ENCODE data around the gene IFIT1.
"Not testable (repeated sequence)": the region's sequence is repeated elsewhere in the genome, so short reads cannot be mapped to it uniquely, and the experiment has no call there.

IFIT1 gene

DNA sequence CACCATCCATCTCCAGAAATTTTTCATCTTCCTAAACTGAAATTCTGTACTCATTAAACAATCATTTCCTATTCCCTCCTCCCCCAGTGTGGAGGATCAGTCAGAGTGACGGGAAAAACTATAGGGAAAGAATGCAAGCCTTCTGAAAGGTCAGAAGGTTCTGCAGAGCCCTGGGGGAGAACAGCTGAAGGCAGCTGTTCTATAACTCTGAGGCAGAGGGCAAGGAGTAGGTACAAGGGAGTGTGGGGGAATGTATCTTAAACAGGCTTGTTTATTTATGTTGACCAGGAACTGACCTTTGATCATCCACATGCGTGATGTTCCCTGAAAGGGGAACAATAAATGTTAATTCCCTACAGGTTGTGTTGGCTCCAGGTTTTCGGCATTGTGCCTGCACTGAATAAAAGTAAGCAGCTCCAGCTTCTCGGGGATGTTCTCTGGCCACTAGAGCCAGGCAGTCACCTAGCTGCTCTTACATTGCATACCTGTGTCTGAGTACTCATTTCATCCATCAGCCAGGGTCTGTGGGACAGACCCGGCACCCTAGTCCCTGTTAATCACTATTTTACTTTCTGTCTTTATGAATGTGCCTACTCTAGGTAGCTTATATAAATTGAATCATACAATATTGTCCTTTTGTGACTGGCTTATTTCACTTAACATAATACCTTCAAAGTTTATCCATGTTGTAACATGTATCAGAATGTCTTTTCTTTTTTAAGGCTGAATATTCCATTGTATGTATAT lies 5.8 kb downstream of the IFIT1 start:
- no peak for DNase-seq (ENCODE audit: low read depth in 2 of 2)

- no peak for DNase-seq (ENCODE audit: low read depth in 2 of 2)
Observed at GRCh38 chr10:89399956-89400355, 7.5 kb downstream of the IFIT1 start.

DNA sequence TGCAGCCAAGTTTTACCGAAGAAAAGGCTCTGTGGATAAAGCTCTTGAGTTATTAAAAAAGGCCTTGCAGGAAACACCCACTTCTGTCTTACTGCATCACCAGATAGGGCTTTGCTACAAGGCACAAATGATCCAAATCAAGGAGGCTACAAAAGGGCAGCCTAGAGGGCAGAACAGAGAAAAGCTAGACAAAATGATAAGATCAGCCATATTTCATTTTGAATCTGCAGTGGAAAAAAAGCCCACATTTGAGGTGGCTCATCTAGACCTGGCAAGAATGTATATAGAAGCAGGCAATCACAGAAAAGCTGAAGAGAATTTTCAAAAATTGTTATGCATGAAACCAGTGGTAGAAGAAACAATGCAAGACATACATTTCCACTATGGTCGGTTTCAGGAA lies 10.6 kb downstream of the IFIT1 start:
- DNase-seq (ENCODE audit: low read depth in 2 of 2), result no peak

- no peak for DNase-seq (ENCODE audit: low read depth in 2 of 2)
Observed at GRCh38 chr10:89404104-89405047, 12.0 kb downstream of the IFIT1 start.

DNA sequence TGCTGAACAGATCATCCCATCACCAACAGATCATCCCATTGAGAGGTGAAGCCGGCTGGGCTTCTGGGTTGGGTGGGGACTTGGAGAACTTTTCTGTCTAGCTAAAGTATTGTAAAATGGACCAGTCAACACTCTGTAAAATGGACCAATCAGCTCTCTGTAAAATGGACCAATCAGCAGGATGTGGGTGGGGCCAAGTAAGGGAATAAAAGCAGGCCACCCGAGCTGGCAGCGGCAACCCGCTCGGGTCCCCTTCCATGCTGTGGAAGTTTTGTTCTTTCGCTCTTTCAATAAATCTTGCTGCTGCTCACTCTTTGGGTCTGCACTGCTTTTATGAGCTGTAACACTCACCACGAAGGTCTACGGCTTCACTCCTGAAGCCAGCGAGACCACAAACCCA lies 13.8 kb downstream of the IFIT1 start:
- DNase-seq (ENCODE audit: low read depth in 2 of 2), result not testable (repeated sequence)

GRCh38 chr10:89407792-89408191 lies 15.4 kb downstream of the IFIT1 start:
- DNase-seq (ENCODE audit: low read depth in 2 of 2), result not testable (repeated sequence)

- not testable (repeated sequence) for DNase-seq (ENCODE audit: low read depth in 2 of 2)
Observed at GRCh38 chr10:89409282-89409681, 16.9 kb downstream of the IFIT1 start.

DNA sequence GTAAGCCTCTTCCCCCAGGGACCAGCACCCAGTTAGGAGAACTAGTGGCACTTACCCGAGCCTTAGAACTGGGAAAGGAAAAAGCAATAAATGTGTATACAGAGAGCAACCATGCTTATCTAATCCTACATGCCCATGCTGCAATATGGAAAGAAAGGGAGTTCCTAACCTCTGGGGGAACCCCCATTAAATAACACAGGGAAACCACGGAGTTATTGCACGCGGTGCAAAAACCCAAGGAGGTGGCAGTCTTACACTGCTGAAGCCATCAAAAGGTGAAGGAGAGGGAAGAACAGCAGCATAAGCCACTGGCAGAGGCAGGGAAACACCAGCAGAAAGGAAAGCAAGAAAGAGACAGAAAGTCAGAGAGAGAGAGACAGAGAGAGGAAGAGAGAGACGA lies 18.1 kb downstream of the IFIT1 start:
- not testable (repeated sequence) for DNase-seq (ENCODE audit: low read depth in 2 of 2)

DNA sequence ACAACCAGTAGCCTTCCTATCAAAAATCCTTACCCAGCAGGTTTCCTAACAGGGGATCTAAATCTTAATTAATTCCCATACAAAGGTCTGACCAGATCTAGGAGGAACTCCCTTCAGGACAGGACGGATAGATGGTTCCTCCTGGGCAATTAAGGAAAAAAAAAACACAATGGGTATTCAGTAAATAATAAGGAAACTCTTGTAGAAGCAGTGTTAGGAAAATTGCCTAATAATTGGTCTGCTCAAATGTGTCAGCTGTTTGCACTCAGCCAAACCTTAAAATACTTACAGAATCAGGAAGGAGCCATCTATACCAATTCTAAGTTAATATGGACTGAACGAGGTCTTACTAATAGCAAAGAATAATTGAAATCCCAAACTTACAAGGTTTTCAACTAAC lies 18.7 kb downstream of the IFIT1 start:
- DNase-seq (ENCODE audit: low read depth in 2 of 2), result not testable (repeated sequence)

DNA sequence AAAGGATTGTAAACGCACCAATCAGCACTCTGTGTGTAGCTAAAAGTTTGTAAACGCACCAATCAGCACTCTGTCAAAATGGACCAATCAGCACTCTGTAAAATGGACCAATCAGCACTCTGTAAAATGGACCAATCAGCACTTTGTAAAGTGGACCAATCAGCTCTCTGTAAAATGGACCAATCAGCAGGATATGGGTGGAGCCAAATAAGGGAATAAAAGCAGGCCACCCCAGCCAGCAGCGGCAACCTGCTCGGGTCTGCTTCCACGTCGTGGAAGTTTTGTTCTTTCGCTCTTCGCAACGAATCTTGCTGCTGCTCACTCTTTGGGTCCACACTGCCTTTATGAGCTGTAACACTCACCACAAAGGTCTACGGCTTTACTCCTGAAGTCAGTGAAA lies 19.9 kb downstream of the IFIT1 start:
- DNase-seq (ENCODE audit: low read depth in 2 of 2), result not testable (repeated sequence)

DNA sequence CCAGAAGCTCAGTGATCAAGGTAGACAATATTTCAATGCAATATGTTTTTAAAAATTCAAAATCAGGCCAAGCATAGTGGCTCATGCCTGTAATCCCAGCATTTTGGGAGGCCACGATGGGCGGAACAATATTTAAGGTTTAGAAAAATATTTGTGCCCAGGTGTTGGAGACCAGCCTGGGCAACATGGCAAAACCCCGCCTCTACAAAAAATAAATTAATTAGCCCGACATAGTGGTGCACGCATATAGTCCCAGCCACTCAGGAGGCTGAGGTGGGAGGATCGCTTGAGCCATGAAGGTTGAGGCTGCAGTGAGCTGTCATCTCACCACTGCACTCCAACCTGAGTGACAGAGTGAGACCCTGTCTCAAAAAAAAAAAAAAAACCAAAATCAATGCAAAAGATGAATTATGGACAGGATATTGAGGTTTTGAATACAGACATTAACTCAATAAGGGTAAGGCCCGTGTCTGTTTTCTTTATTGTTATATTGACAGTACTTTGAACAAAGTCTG lies 21.0 kb downstream of the IFIT1 start:
- no peak for DNase-seq (ENCODE audit: low read depth in 2 of 2)

DNA sequence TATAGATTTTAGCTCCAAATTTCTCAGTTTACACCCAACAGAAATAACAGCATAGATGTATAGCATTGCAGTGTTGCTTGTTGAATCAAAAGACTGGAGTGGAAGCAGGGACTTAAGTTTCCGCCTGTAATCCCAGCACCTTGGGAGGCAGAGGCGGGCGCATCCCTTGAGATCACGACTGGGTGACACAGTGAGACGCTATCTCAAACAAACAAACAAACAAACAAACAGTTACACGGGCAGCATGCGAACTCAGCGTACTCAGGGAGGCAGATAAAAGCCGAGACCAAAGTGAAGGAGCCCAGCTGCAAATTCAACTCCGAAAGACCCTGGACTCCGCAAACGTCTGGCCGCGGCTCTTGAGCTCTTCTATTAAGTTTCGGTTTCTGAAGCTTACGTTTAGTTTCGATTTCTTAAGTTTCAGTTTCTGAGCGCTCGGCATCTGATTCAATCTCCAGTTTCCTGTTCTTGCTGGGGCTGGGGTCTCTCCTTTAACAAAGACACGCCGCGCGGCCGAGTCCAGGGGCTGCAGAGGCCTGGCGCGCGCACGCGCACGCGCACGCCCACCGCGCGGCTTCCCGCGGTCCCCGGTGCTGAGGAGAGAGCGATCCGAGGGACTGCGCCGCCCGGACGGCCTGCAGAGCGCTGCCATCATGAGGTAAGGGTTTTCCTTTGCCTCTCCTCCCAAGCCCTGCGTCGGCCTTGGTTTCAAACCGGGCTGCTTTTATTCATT lies 21.9 kb downstream of the IFIT1 start, which contains the start of gene IFIT5:
Gene IFIT5 (plus strand): TSS at position 423 of the 733 bp plus-strand sequence. CDS start 231 bp downstream, at position 654.
- peak; percentile 33 to 38 for DNase-seq (ENCODE audit: low read depth in 2 of 2)

- no peak for DNase-seq (ENCODE audit: low read depth in 2 of 2)
Observed at GRCh38 chr10:89414879-89415821, 22.7 kb downstream of the IFIT1 start.

- DNase-seq (ENCODE audit: low read depth in 2 of 2), result no peak
Observed at GRCh38 chr10:89416465-89416864, 24.0 kb downstream of the IFIT1 start.

DNA sequence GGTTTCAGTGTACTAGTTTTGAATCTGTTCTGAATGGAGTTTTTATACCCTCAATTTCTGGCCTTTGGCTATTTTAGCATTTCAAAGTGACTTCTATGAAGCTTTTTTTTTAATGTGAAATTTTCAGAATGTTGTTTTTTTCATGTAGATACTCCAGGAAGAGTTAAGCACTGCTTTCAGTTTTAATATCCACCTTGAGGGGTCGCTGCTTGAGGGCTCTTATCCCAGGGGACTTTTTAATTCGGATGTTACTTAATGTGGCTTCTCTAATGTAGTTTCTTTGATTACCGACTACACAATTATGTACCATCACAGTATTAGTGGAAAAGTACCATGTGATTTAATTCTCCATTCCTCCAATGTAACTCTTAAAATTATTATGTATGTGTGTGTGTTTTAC lies 27.1 kb downstream of the IFIT1 start:
- no peak for DNase-seq (ENCODE audit: low read depth in 2 of 2)

- DNase-seq (ENCODE audit: low read depth in 2 of 2), result no peak
Observed at GRCh38 chr10:89421018-89421476, 28.6 kb downstream of the IFIT1 start.

- no peak for DNase-seq (ENCODE audit: low read depth in 2 of 2)
Observed at GRCh38 chr10:89425000-89425399, 32.6 kb downstream of the IFIT1 start.

DNA sequence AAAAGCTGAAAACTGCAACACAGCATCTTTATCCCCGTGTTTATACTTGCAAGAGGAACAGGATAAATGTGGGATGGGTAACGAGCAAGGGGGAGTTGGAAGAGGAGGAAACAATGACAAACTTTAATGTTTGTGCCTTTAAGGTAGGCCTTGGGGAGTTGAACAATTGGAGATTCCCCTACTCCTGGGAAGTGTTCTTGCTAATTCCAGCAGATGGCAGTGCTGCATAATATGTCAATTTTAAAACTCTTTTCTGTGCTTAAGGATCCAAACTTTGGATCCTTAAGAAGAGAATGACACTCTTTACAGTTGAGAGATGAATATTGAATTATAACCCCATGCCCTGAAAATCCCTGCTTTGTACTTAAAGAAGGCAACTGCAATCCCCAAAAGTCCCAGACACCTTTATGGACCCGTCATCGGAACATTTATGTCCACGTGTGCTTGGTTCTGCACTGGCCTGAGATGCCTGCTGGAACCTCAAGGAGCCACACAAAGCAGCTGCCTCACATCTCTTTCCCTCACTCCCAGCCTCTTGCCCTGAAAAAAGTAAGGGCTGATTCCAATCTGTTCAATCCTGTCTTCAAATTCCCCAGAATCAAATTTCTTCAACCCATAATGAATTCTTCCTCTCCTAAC lies 33.9 kb downstream of the IFIT1 start:
- DNase-seq (ENCODE audit: low read depth in 2 of 2), result peak in 1 of 2 experiments; percentile 21

GRCh38 chr10:89427629-89428028 lies 35.2 kb downstream of the IFIT1 start:
- DNase-seq (ENCODE audit: low read depth in 2 of 2), result peak; percentile 53 to 57

- DNase-seq (ENCODE audit: low read depth in 2 of 2), result no peak
Observed at GRCh38 chr10:89428877-89429276, 36.5 kb downstream of the IFIT1 start.

Data from fibroblast of skin of left biceps (primary cell).